ENCODE results near the gene CCDC182.

GRCh38 chr17:57726213-57726790 is 18.8 kb downstream of the CCDC182 start:
- no peak for TF ChIP-seq CTCF (conservative IDR thresholded peaks at IDR 0.05; ENCODE audit: low read depth in 2 of 2)
- TF ChIP-seq EZH2 (IDR thresholded peaks at IDR 0.05; ENCODE audit: low read depth, unreplicated experiment) = no peak
- TF ChIP-seq POLR2AphosphoS5 (IDR thresholded peaks at IDR 0.05; ENCODE audit: low read depth) = no peak
- no peak for TF ChIP-seq REST (IDR thresholded peaks at IDR 0.05; ENCODE audit: unreplicated experiment)
